WTC11 (cell line): ENCODE results near the gene JADE1.

Experiments used
- ATF3 ChIP-seq: sonication (generic); formaldehyde crosslinking; conservative IDR thresholded peaks from 2 replicates; pipeline ENCODE4 v1.8.1; 2022; ENCODE audit warnings: mild to moderate bottlenecking, missing genetic modification reagents
- CREB1 ChIP-seq: sonication (generic); formaldehyde crosslinking; IDR thresholded peaks from 2 replicates; pipeline ENCODE4 v1.8.0; 2023; ENCODE audit warnings: mild to moderate bottlenecking, missing genetic modification reagents
- FOXP4 ChIP-seq: sonication (generic); formaldehyde crosslinking; IDR thresholded peaks from 2 replicates; pipeline ENCODE4 v1.8.0; 2022; ENCODE audit warnings: mild to moderate bottlenecking, missing genetic modification reagents
- MYBL2 ChIP-seq: sonication (generic); formaldehyde crosslinking; IDR thresholded peaks from 2 replicates; pipeline ENCODE4 v1.8.1; 2023; ENCODE audit warnings: mild to moderate bottlenecking, moderate library complexity, missing genetic modification reagents
- RORB ChIP-seq: fragments of 250-450 bp; sonication (Bioruptor Pico); IDR thresholded peaks from 2 replicates; pipeline ENCODE4 v1.9.0; 2021; ENCODE audit warnings: mild to moderate bottlenecking
- TF ChIP-seq, protein P1 (sequence below): fragments of 200-600 bp; IDR thresholded peaks from 2 replicates; pipeline ENCODE4 v1.8.0; 2022; ENCODE audit warnings: antibody characterized with exemption
- TF ChIP-seq, protein P2 (sequence below): sonication (generic); formaldehyde crosslinking; IDR thresholded peaks from 2 replicates; pipeline ENCODE4 v1.8.1; 2022; ENCODE audit warnings: mild to moderate bottlenecking, missing genetic modification reagents, moderate library complexity, borderline replicate concordance

DNA sequence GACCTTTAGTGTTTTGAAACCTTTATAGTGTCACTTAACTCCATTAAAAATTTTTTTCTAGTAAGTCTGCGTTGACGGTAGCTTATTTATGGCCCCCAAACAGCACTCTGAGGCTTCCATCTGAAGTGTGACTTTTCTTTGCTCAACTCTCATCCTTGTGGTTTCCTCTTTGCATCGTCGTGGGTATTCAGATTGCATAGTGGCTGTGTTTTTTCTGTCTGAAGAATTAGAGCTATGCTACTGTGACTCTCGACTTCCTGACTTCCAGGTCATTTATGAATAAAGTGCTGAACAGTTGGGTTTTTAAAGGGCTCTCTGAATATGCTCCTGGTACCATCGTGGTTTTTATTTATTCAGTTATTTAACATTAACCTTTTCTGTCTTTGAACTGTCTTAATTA, 44.9 kb downstream of the JADE1 start:
- TF ChIP-seq, protein P1, sequence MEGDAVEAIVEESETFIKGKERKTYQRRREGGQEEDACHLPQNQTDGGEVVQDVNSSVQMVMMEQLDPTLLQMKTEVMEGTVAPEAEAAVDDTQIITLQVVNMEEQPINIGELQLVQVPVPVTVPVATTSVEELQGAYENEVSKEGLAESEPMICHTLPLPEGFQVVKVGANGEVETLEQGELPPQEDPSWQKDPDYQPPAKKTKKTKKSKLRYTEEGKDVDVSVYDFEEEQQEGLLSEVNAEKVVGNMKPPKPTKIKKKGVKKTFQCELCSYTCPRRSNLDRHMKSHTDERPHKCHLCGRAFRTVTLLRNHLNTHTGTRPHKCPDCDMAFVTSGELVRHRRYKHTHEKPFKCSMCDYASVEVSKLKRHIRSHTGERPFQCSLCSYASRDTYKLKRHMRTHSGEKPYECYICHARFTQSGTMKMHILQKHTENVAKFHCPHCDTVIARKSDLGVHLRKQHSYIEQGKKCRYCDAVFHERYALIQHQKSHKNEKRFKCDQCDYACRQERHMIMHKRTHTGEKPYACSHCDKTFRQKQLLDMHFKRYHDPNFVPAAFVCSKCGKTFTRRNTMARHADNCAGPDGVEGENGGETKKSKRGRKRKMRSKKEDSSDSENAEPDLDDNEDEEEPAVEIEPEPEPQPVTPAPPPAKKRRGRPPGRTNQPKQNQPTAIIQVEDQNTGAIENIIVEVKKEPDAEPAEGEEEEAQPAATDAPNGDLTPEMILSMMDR = no peak
- TF ChIP-seq RORB (CRISPR knock-in tag) = no peak
- no peak for TF ChIP-seq ATF3 (CRISPR knock-in tag)
- TF ChIP-seq, protein P2, sequence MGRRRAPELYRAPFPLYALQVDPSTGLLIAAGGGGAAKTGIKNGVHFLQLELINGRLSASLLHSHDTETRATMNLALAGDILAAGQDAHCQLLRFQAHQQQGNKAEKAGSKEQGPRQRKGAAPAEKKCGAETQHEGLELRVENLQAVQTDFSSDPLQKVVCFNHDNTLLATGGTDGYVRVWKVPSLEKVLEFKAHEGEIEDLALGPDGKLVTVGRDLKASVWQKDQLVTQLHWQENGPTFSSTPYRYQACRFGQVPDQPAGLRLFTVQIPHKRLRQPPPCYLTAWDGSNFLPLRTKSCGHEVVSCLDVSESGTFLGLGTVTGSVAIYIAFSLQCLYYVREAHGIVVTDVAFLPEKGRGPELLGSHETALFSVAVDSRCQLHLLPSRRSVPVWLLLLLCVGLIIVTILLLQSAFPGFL (CRISPR knock-in tag) = no peak
- no peak for TF ChIP-seq MYBL2 (CRISPR knock-in tag)
- no peak for TF ChIP-seq FOXP4
- TF ChIP-seq CREB1 = no peak
